Kidney (tissue), 14 donors: ENCODE data around the gene TIFAB. TPM values are rescaled to one million over a fixed set of nuclear protein-coding genes. Genes with fewer than 3 reads are reported as not detected.
A peak's percentile ranks its signal among the peaks of the same experiment; 100 is the strongest.

Experiments used
- DNase-seq, 5 donors: peaks; one replicate each; pipeline ENCODE4 v3.0.0-alpha.2; 2013 to 2020
- FAIRE-seq: peaks from 2 replicates; lab custom pipeline; 2012; peaks lifted over from hg19 to GRCh38; lab: Jason Lieb, UNC
- H3K27ac ChIP-seq, 2 donors: one replicate each; pipeline ENCODE4 v1.7.0; 2013; ENCODE audit warnings: low read depth in 2 of 2, low read length in 2 of 2, inconsistent platforms in 1 of 2
- H3K27me3 ChIP-seq: one replicate; pipeline ENCODE4 v1.7.1; 2013; ENCODE audit warnings: low read length, inconsistent platforms; ENCODE audit not compliant: control insufficient read depth, insufficient read depth
- H3K36me3 ChIP-seq, 3 donors: one replicate each; pipeline versions ENCODE4 v1.7.0 to v1.7.1; 2013; ENCODE audit warnings: low read length in 3 of 3, control low read depth in 1 of 3, inconsistent platforms in 1 of 3; ENCODE audit not compliant: insufficient read depth in 3 of 3, control insufficient read depth in 2 of 3
- H3K4me1 ChIP-seq, 3 donors: one replicate each; pipeline versions ENCODE4 v1.7.0 to v1.7.1; 2013; ENCODE audit warnings: low read length in 3 of 3, inconsistent platforms in 1 of 3, low read depth in 1 of 3; ENCODE audit not compliant: control insufficient read depth in 2 of 3, insufficient read depth in 2 of 3
- H3K4me3 ChIP-seq, 3 donors: one replicate each; pipeline versions ENCODE4 v1.7.0 to v1.8.1; 2013; ENCODE audit warnings: low read length in 3 of 3, control low read depth in 1 of 3, inconsistent platforms in 1 of 3
- H3K9ac ChIP-seq, 3 donors: one replicate each; pipeline versions ENCODE4 v1.7.0 to v1.7.1; 2013; ENCODE audit warnings: low read length in 3 of 3, control low read depth in 1 of 3, inconsistent platforms in 1 of 3
- H3K9me3 ChIP-seq, 3 donors: one replicate each; pipeline versions ENCODE4 v1.7.0 to v1.7.1; 2013; ENCODE audit warnings: low read length in 3 of 3, control low read depth in 1 of 3, inconsistent platforms in 1 of 3; ENCODE audit not compliant: control insufficient read depth in 2 of 3, insufficient read depth in 1 of 3
- CTCF ChIP-seq: IDR thresholded peaks from 3 replicates; pipeline ENCODE4 v1.5.1; 2012; ENCODE audit warnings: mild to moderate bottlenecking, moderate library complexity, borderline replicate concordance; ENCODE audit not compliant: insufficient read depth; ENCODE audit errors: extremely low read depth
- intact Hi-C: fragments of 100-400 bp; cut with DNase I; formaldehyde crosslinking; loops from one replicate; pipeline ENCODE4 v1.11.1; 2022
- polyA plus RNA-seq: library from polyadenylated mRNA; stranded (reverse); fragments of 350-450 nt; fragmentation: Illumina TruSeq; extraction: RNeasy Lipid Tissue Mini Kit (QIAGEN cat#74804); gene quantifications from one replicate; pipeline ENCODE4 v1.2.3, GENCODE V29; 2014; ENCODE audit warnings: low read depth, low replicate concordance; ENCODE audit not compliant: insufficient read depth
- total RNA-seq: library from RNA; stranded (reverse); fragmentation: NEBNext Ultra II Directional; extraction: Animal tissue kit (Norgen Biotek cat#: 25700); gene quantifications from one replicate; pipeline ENCODE4 v1.2.1, GENCODE V29; 2021
- donor health status: control.
- donor health status: control.
- donor health status: control.
- donor health status: control.
- donor health status: control.
- donor health status: DM: yes; HTN: yes; CAD: no.
- donor health status: Normal renal cell carcinoma (clear cell type).

Gene TIFAB
- total and polyA plus RNA-seq, 2 donors from 2014 or later, result 0.13 TPM; not detected in 1

GRCh38 chr5:135454946-135455345 is 2.8 kb upstream of the TIFAB start:
- Histone ChIP-seq H3K4me3 (no peak overlapping the region), H3K4me1 (no peaks in the 10 kb centered on the region), H3K27me3 (no peaks in the 10 kb centered on the region), H3K27ac (no peak overlapping the region), H3K36me3 (no peaks in the 10 kb centered on the region), H3K9ac (no peak overlapping the region), H3K9me3 (no peaks in the 10 kb centered on the region)
- FAIRE-seq (no peak), DNase-seq (peak in 1 of 5 donors; percentile 19)
- no peak for TF ChIP-seq CTCF
- intact Hi-C loops, result no loop called here

GRCh38 chr5:135453613-135454012 is 1.5 kb upstream of the TIFAB start:
- no peaks in the 10 kb centered on the region for H3K9me3 ChIP-seq
- no peaks in the 10 kb centered on the region for H3K27me3 ChIP-seq
- TF ChIP-seq CTCF, result no peak
- H3K36me3 ChIP-seq, result no peaks in the 10 kb centered on the region
- no peak overlapping the region for H3K9ac ChIP-seq
- intact Hi-C loops, result no loop called here
- DNase-seq, result no peak
- H3K4me1 ChIP-seq, result no peaks in the 10 kb centered on the region
- no peak for FAIRE-seq
- no peak overlapping the region for H3K4me3 ChIP-seq
- H3K27ac ChIP-seq, result no peak overlapping the region

- no peak for DNase-seq
- Histone ChIP-seq H3K4me1 (no peaks in the 10 kb centered on the region), H3K27ac (no peak overlapping the region)
These were observed 400 bp downstream of the TIFAB start for GRCh38 chr5:135451581-135452320.

More at GRCh38 chr5:135451581-135452320, 400 bp downstream of the TIFAB start:
- Histone ChIP-seq H3K27me3 (no peaks in the 10 kb centered on the region), H3K9me3 (no peaks in the 10 kb centered on the region), H3K4me3 (no peak overlapping the region), H3K36me3 (no peaks in the 10 kb centered on the region), H3K9ac (no peak overlapping the region)
- intact Hi-C loops, result no loop called here
- no peak for TF ChIP-seq CTCF
- no peak for FAIRE-seq
